NCI-H187 treated with DMSO at 0.1 percent for 48 hours (cell line): ENCODE measurements around the gene SEMA4D.

Experiments used
- DNase-seq: peaks from one replicate; lab custom pipeline; 2025; lab: John Stamatoyannopoulos, UW

Gene SEMA4D

GRCh38 chr9:89528131-89528530 is 30.2 kb upstream of the SEMA4D start:
- no peak for DNase-seq

GRCh38 chr9:89527084-89527483 is 29.2 kb upstream of the SEMA4D start:
- no peak for DNase-seq

- no peak for DNase-seq
These were observed 28.8 kb upstream of the SEMA4D start for GRCh38 chr9:89526667-89527066.

- DNase-seq = no peak
These were observed 27.8 kb upstream of the SEMA4D start for GRCh38 chr9:89525446-89526374.

- no peak for DNase-seq
These were observed 27.1 kb upstream of the SEMA4D start for GRCh38 chr9:89524963-89525362.

- no peak for DNase-seq
These were observed 26.0 kb upstream of the SEMA4D start for GRCh38 chr9:89523948-89524347.

GRCh38 chr9:89522959-89523285 is 25.0 kb upstream of the SEMA4D start:
- DNase-seq = no peak

- DNase-seq = no peak
These were observed 24.5 kb upstream of the SEMA4D start for GRCh38 chr9:89522261-89522958.

- no peak for DNase-seq
These were observed 21.5 kb upstream of the SEMA4D start for GRCh38 chr9:89519366-89519805.

GRCh38 chr9:89518466-89519365 is 20.8 kb upstream of the SEMA4D start:
- no peak for DNase-seq

- no peak for DNase-seq
These were observed 17.5 kb upstream of the SEMA4D start for GRCh38 chr9:89515416-89515815.

- no peak for DNase-seq
These were observed 17.0 kb upstream of the SEMA4D start for GRCh38 chr9:89514956-89515355.

GRCh38 chr9:89514337-89514736 is 16.4 kb upstream of the SEMA4D start:
- no peak for DNase-seq

- DNase-seq = no peak
These were observed 15.9 kb upstream of the SEMA4D start for GRCh38 chr9:89513837-89514236.

GRCh38 chr9:89512382-89512781 is 14.5 kb upstream of the SEMA4D start:
- DNase-seq = no peak

GRCh38 chr9:89508951-89509615 is 11.2 kb upstream of the SEMA4D start:
- no peak for DNase-seq

GRCh38 chr9:89505911-89506310 is 8.0 kb upstream of the SEMA4D start:
- DNase-seq = no peak

- DNase-seq = no peak
These were observed 7.1 kb upstream of the SEMA4D start for GRCh38 chr9:89505048-89505447.

GRCh38 chr9:89502671-89503070 is 4.8 kb upstream of the SEMA4D start:
- no peak for DNase-seq

GRCh38 chr9:89502038-89502601 is 4.2 kb upstream of the SEMA4D start:
- no peak for DNase-seq

- DNase-seq = no peak
These were observed 3.5 kb upstream of the SEMA4D start for GRCh38 chr9:89501311-89501898.
